Measurements from ENCODE around the gene GALNT14. TPM values are rescaled to one million over a fixed set of nuclear protein-coding genes. Genes with fewer than 3 reads are reported as not detected.

Gene GALNT14
- total and polyA plus RNA-seq, 9 of the 15 experiments (the other 6 are each of a cell fraction or from before 2014, with no cell fraction given), result 0.11 TPM; not detected in 8

- TF ChIP-seq REST (IDR thresholded peaks at IDR 0.05; ENCODE audit: borderline replicate concordance) (peak; percentile 68), REST (CRISPR knock-in tag; IDR thresholded peaks at IDR 0.05; ENCODE audit: low read depth) (no peak), TEAD4 (IDR thresholded peaks at IDR 0.05; ENCODE audit: low read length) (peak; percentile 44; the same call in 1 of the 2 replicates), TEAD4 (CRISPR knock-in tag; IDR thresholded peaks at IDR 0.05; ENCODE audit: borderline replicate concordance) (no peak), PTBP1 (IDR thresholded peaks at IDR 0.05; ENCODE audit: low read depth, low read length) (no peak)
Measured at GRCh38 chr2:31170071-31170698, 31.9 kb upstream of the GALNT14 start (continued).
